ENCODE results near the gene F5. TPM values are rescaled to one million over a fixed set of nuclear protein-coding genes. Genes with fewer than 3 reads are reported as not detected.

Gene F5
- total and polyA plus RNA-seq, 2 of the 13 experiments (the other 11 are each of a cell fraction or from before 2014, with no cell fraction given): 38.3 to 64.0 TPM

DNA sequence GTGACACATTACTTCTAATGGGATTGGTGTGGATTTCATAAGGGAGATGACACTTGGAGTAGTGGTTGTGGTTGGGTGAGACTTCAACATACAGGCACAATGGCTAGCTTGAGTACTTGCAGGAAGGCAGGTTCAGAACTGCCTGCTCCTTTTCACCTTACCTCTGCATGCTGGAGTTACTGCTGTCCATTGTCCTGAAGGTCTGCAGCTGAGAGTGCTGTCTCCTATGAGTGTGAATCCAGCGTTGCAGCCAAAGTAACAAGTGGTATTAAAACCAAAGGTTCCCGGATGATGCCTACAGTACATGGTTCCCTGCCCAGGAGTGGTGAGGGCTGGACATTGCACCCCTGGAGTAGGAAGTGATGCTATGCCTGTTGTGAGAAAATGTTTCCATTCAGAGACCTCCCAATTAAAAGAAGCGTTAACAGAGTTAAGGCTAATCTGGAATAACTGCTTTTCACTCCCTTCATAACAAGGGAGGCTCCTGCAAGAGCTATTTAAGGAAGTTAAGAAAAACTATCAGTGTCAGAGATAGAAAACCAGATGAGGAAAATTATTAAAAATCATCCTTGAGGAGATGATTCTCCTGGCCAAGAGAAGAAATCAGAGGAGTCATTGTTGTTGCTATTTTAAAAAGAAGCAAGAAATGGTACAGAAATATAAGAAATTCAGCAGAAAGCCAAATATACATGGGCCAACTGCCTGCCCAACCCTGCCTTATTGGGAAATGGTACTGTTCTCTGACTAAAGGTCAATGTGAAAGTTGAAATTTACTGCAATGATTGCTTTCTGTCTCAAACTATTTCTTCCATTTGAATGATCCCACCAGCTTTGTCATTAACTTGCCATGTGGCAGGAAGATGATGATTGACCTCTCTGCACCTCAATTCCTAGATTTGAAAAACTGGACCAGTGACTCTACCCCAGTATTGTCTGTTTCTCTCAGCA, 9.8 kb upstream of the F5 start (continued):
- TF ChIP-seq, protein P1, sequence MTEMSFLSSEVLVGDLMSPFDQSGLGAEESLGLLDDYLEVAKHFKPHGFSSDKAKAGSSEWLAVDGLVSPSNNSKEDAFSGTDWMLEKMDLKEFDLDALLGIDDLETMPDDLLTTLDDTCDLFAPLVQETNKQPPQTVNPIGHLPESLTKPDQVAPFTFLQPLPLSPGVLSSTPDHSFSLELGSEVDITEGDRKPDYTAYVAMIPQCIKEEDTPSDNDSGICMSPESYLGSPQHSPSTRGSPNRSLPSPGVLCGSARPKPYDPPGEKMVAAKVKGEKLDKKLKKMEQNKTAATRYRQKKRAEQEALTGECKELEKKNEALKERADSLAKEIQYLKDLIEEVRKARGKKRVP (CRISPR knock-in tag; IDR thresholded peaks at IDR 0.05): no peak
- TF ChIP-seq ZNF501 (CRISPR knock-in tag; IDR thresholded peaks at IDR 0.05) (no peak), PHF20 (CRISPR knock-in tag; IDR thresholded peaks at IDR 0.05) (no peak), ZBTB20 (CRISPR knock-in tag; IDR thresholded peaks at IDR 0.05; ENCODE audit: borderline replicate concordance, low read depth) (0 out of 2 replicates have a peak, but pooled peaks have one; percentile 36), ELF3 (CRISPR knock-in tag; IDR thresholded peaks at IDR 0.05) (0 out of 2 replicates have a peak, but pooled peaks have one; percentile 29), RFX3 (CRISPR knock-in tag; IDR thresholded peaks at IDR 0.05) (no peak)
- TF ChIP-seq, protein P2, sequence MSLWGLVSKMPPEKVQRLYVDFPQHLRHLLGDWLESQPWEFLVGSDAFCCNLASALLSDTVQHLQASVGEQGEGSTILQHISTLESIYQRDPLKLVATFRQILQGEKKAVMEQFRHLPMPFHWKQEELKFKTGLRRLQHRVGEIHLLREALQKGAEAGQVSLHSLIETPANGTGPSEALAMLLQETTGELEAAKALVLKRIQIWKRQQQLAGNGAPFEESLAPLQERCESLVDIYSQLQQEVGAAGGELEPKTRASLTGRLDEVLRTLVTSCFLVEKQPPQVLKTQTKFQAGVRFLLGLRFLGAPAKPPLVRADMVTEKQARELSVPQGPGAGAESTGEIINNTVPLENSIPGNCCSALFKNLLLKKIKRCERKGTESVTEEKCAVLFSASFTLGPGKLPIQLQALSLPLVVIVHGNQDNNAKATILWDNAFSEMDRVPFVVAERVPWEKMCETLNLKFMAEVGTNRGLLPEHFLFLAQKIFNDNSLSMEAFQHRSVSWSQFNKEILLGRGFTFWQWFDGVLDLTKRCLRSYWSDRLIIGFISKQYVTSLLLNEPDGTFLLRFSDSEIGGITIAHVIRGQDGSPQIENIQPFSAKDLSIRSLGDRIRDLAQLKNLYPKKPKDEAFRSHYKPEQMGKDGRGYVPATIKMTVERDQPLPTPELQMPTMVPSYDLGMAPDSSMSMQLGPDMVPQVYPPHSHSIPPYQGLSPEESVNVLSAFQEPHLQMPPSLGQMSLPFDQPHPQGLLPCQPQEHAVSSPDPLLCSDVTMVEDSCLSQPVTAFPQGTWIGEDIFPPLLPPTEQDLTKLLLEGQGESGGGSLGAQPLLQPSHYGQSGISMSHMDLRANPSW (CRISPR knock-in tag; IDR thresholded peaks at IDR 0.05; ENCODE audit: borderline replicate concordance): no peak
- TF ChIP-seq, protein P3, sequence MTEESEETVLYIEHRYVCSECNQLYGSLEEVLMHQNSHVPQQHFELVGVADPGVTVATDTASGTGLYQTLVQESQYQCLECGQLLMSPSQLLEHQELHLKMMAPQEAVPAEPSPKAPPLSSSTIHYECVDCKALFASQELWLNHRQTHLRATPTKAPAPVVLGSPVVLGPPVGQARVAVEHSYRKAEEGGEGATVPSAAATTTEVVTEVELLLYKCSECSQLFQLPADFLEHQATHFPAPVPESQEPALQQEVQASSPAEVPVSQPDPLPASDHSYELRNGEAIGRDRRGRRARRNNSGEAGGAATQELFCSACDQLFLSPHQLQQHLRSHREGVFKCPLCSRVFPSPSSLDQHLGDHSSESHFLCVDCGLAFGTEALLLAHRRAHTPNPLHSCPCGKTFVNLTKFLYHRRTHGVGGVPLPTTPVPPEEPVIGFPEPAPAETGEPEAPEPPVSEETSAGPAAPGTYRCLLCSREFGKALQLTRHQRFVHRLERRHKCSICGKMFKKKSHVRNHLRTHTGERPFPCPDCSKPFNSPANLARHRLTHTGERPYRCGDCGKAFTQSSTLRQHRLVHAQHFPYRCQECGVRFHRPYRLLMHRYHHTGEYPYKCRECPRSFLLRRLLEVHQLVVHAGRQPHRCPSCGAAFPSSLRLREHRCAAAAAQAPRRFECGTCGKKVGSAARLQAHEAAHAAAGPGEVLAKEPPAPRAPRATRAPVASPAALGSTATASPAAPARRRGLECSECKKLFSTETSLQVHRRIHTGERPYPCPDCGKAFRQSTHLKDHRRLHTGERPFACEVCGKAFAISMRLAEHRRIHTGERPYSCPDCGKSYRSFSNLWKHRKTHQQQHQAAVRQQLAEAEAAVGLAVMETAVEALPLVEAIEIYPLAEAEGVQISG (CRISPR knock-in tag; IDR thresholded peaks at IDR 0.05): peak; percentile 36; the same call in 1 of the 2 replicates
- TF ChIP-seq, protein P4, sequence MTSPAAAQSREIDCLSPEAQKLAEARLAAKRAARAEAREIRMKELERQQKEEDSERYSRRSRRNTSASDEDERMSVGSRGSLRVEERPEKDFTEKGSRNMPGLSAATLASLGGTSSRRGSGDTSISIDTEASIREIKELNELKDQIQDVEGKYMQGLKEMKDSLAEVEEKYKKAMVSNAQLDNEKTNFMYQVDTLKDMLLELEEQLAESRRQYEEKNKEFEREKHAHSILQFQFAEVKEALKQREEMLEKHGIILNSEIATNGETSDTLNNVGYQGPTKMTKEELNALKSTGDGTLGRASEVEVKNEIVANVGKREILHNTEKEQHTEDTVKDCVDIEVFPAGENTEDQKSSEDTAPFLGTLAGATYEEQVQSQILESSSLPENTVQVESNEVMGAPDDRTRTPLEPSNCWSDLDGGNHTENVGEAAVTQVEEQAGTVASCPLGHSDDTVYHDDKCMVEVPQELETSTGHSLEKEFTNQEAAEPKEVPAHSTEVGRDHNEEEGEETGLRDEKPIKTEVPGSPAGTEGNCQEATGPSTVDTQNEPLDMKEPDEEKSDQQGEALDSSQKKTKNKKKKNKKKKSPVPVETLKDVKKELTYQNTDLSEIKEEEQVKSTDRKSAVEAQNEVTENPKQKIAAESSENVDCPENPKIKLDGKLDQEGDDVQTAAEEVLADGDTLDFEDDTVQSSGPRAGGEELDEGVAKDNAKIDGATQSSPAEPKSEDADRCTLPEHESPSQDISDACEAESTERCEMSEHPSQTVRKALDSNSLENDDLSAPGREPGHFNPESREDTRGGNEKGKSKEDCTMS (CRISPR knock-in tag; conservative IDR thresholded peaks at IDR 0.05): no peak

Data from HepG2 (cell line).